Measurements from ENCODE around the gene MAP1S. TPM values are rescaled to one million over a fixed set of nuclear protein-coding genes. Genes with fewer than 3 reads are reported as not detected.

Gene MAP1S
- total and polyA plus RNA-seq, 2 of the 13 experiments (the other 11 are each of a cell fraction or from before 2014, with no cell fraction given), result 3.8 to 7.3 TPM

- TF ChIP-seq, protein P1, sequence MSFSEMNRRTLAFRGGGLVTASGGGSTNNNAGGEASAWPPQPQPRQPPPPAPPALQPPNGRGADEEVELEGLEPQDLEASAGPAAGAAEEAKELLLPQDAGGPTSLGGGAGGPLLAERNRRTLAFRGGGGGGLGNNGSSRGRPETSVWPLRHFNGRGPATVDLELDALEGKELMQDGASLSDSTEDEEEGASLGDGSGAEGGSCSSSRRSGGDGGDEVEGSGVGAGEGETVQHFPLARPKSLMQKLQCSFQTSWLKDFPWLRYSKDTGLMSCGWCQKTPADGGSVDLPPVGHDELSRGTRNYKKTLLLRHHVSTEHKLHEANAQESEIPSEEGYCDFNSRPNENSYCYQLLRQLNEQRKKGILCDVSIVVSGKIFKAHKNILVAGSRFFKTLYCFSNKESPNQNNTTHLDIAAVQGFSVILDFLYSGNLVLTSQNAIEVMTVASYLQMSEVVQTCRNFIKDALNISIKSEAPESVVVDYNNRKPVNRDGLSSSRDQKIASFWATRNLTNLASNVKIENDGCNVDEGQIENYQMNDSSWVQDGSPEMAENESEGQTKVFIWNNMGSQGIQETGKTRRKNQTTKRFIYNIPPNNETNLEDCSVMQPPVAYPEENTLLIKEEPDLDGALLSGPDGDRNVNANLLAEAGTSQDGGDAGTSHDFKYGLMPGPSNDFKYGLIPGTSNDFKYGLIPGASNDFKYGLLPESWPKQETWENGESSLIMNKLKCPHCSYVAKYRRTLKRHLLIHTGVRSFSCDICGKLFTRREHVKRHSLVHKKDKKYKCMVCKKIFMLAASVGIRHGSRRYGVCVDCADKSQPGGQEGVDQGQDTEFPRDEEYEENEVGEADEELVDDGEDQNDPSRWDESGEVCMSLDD (CRISPR knock-in tag; IDR thresholded peaks at IDR 0.05; ENCODE audit: borderline replicate concordance), result peak; percentile 88; the same call in 1 of the 2 replicates
- TF ChIP-seq ZNF687 (CRISPR knock-in tag; IDR thresholded peaks at IDR 0.05) (0 out of 2 replicates have a peak, but pooled peaks have one; percentile 10), PATZ1 (CRISPR knock-in tag; IDR thresholded peaks at IDR 0.05) (peak; percentile 42; the same call in 1 of the 2 replicates)
Measured at GRCh38 chr19:17775245-17775927, 56.1 kb downstream of the MAP1S start (continued).
